ENCODE measurements around the gene EHD2.
"Not testable (repeated sequence)": the region's sequence is repeated elsewhere in the genome, so short reads cannot be mapped to it uniquely, and the experiment has no call there.

The EHD2 gene

GRCh38 chr19:47713046-47714021 lies at the start of gene EHD2:
Gene EHD2, plus strand, starts transcription at chr19:47713422. Its CDS starts 3,191 bp downstream, at chr19:47716613.
- peak; percentile 19 for DNase-seq

GRCh38 chr19:47663435-47663910 lies 49.7 kb upstream of the EHD2 start:
- no peak for DNase-seq

GRCh38 chr19:47663911-47664771 lies 49.1 kb upstream of the EHD2 start:
- DNase-seq, result no peak

GRCh38 chr19:47668556-47668955 lies 44.7 kb upstream of the EHD2 start:
- not testable (repeated sequence) for DNase-seq

- no peak for DNase-seq
These were observed 42.5 kb upstream of the EHD2 start for GRCh38 chr19:47670736-47671135.

- DNase-seq, result no peak
These were observed 41.7 kb upstream of the EHD2 start for GRCh38 chr19:47671499-47671898.

GRCh38 chr19:47673426-47673825 lies 39.8 kb upstream of the EHD2 start:
- DNase-seq, result no peak

GRCh38 chr19:47674548-47674947 lies 38.7 kb upstream of the EHD2 start:
- no peak for DNase-seq

- DNase-seq, result no peak
These were observed 38.0 kb upstream of the EHD2 start for GRCh38 chr19:47675271-47675670.

- DNase-seq, result no peak
These were observed 37.4 kb upstream of the EHD2 start for GRCh38 chr19:47675859-47676258.

GRCh38 chr19:47676811-47677210 lies 36.4 kb upstream of the EHD2 start:
- DNase-seq, result no peak

- no peak for DNase-seq
These were observed 33.8 kb upstream of the EHD2 start for GRCh38 chr19:47679251-47679900.

- no peak for DNase-seq
These were observed 33.0 kb upstream of the EHD2 start for GRCh38 chr19:47679922-47680857.

GRCh38 chr19:47680858-47681332 lies 32.3 kb upstream of the EHD2 start:
- DNase-seq, result no peak

GRCh38 chr19:47681388-47681787 lies 31.8 kb upstream of the EHD2 start:
- DNase-seq, result no peak

- no peak for DNase-seq
These were observed 31.3 kb upstream of the EHD2 start for GRCh38 chr19:47681936-47682335.

- DNase-seq, result no peak
These were observed 30.3 kb upstream of the EHD2 start for GRCh38 chr19:47682939-47683338.

GRCh38 chr19:47686679-47687450 lies 26.4 kb upstream of the EHD2 start:
- no peak for DNase-seq

GRCh38 chr19:47687906-47688305 lies 25.3 kb upstream of the EHD2 start:
- DNase-seq, result no peak

GRCh38 chr19:47691090-47691489 lies 22.1 kb upstream of the EHD2 start:
- DNase-seq, result no peak

GRCh38 chr19:47691782-47692181 lies 21.4 kb upstream of the EHD2 start:
- DNase-seq, result no peak
